GM12878 (cell line): ENCODE measurements around the gene MEMO1. TPM values are rescaled to one million over a fixed set of nuclear protein-coding genes. Genes with fewer than 3 reads are reported as not detected.
"Not testable (repeated sequence)": the region's sequence is repeated elsewhere in the genome, so short reads cannot be mapped to it uniquely, and the experiment has no call there.

Experiments
- ATAC-seq: fragments of 200-7000 bp; cut with Tn5 transposase; 3 replicates; pipeline ENCODE4 v1.9.1; 2020; ENCODE audit warnings: mild to moderate bottlenecking, moderate library complexity
- BruUV-seq: library from RNA; stranded (reverse); fragments of 400-500 nt; replicated peaks from 2 replicates; lab custom pipeline; 2021; lab: Mats Ljungman, UMichigan
- CTCF ChIA-PET: fragments of 300-600 bp; sonication (Branson Sonifier 250); formaldehyde crosslinking; extraction: SDS; loops from one replicate; lab custom pipeline; 2021; ENCODE audit warnings: inconsistent platforms; lab: Yijun Ruan, JAX
- POLR2A ChIA-PET: fragments of 350-600 bp; formaldehyde crosslinking; extraction: SDS; loops from one replicate; lab custom pipeline; 2021; ENCODE audit warnings: inconsistent platforms; lab: Charles Lee
- RAD21 ChIA-PET: fragments of 300-600 bp; sonication (Branson Sonifier 250); formaldehyde crosslinking; loops from one replicate; lab custom pipeline; 2023; ENCODE audit warnings: antibody characterized with exemption; ENCODE audit not compliant: unreplicated experiment; lab: Charles Lee
- SMC1A ChIA-PET: fragments of 300-600 bp; sonication (Branson Sonifier 250); formaldehyde crosslinking; loops from one replicate; lab custom pipeline; 2023; ENCODE audit not compliant: unreplicated experiment, uncharacterized antibody; lab: Charles Lee
- DNase-seq: peaks from one replicate; pipeline ENCODE4 v3.0.0-alpha.2; 2011; ENCODE audit warnings: low read depth, low spot score
- FAIRE-seq: peaks from 3 replicates; lab custom pipeline; 2011; peaks lifted over from hg19 to GRCh38; lab: Jason Lieb, UNC
- H2AFZ ChIP-seq: 2 replicates; pipeline ENCODE4 v1.6.0; 2011; ENCODE audit warnings: low read depth, low read length, control low read depth; ENCODE audit not compliant: control insufficient read depth
- H3K27ac ChIP-seq: 2 replicates; pipeline ENCODE4 v1.5.1; 2011; ENCODE audit warnings: control low read depth; ENCODE audit not compliant: control insufficient read depth, insufficient read depth
- H3K27me3 ChIP-seq, 2 experiments: replicated peaks in 1 of 2; 2 replicates each; pipeline versions ENCODE4 v1.6.0 to v1.6.1; 2011; ENCODE audit warnings: low read length in 1 of 2; ENCODE audit not compliant: control insufficient read depth in 2 of 2, insufficient read depth in 2 of 2
- H3K36me3 ChIP-seq, 2 experiments: 2 replicates each; pipeline ENCODE4 v1.5.1; 2011; ENCODE audit warnings: low read length in 1 of 2; ENCODE audit not compliant: control insufficient read depth in 2 of 2, insufficient read depth in 2 of 2
- H3K4me1 ChIP-seq: 2 replicates; pipeline ENCODE4 v1.6.1; 2011; ENCODE audit warnings: mild to moderate bottlenecking, low read length, moderate library complexity, mixed read lengths; ENCODE audit not compliant: control insufficient read depth, insufficient read depth
- H3K4me2 ChIP-seq: 2 replicates; pipeline ENCODE4 v1.6.0; 2011; ENCODE audit warnings: control low read depth; ENCODE audit not compliant: control insufficient read depth, insufficient read depth
- H3K4me3 ChIP-seq: fragments of 200-600 bp; sonication (generic); 2 replicates; pipeline ENCODE4 v1.5.1; 2016
- H3K79me2 ChIP-seq: 2 replicates; pipeline ENCODE4 v1.6.0; 2011; ENCODE audit warnings: low read length; ENCODE audit not compliant: control insufficient read depth, insufficient read depth
- H3K9ac ChIP-seq: 2 replicates; pipeline ENCODE4 v1.8.0; 2011; ENCODE audit warnings: low read length, control low read depth, mixed read lengths; ENCODE audit not compliant: control insufficient read depth, insufficient read depth
- H3K9me3 ChIP-seq: replicated peaks from 3 replicates; pipeline ENCODE4 v1.5.1; 2011; ENCODE audit warnings: mild to moderate bottlenecking, low read length; ENCODE audit not compliant: control insufficient read depth, insufficient read depth
- H4K20me1 ChIP-seq: 2 replicates; pipeline ENCODE4 v1.6.0; 2011; ENCODE audit not compliant: control insufficient read depth, insufficient read depth
- EGR1 ChIP-seq, 2 experiments: IDR thresholded peaks; 1 replicate in 1 of 2; 2 replicates in 1 of 2; pipeline ENCODE4 v1.6.1; 2011 to 2012; ENCODE audit warnings: low read depth in 2 of 2, low read length in 2 of 2, borderline replicate concordance in 1 of 2, mild to moderate bottlenecking in 1 of 2, moderate library complexity in 1 of 2
- ESRRA ChIP-seq: IDR thresholded peaks from 2 replicates; pipeline ENCODE4 v1.6.1; 2012; ENCODE audit warnings: mild to moderate bottlenecking, low read length, improper control_type of control experiment
- SMC3 ChIP-seq: IDR thresholded peaks from 2 replicates; pipeline ENCODE4 v1.6.1; 2011; ENCODE audit warnings: low read length, improper control_type of control experiment, borderline replicate concordance
- WGBS: methylation state at CpG from one replicate; pipeline ENCODE4 v1.1.6; 2016; ENCODE audit warnings: low lambda C conversion rate; ENCODE audit not compliant: insufficient replicate concordance, insufficient coverage; ENCODE audit errors: missing lambda C conversion rate; 5-methylcytosine and 5-hydroxymethylcytosine counted together
- in situ Hi-C: fragments of 300-500 bp; cut with MboI; formaldehyde crosslinking; loops from 9 replicates; pipeline ENCODE4 v1.14.3; 2018; ENCODE audit warnings: mixed read lengths
- intact Hi-C: fragments of 100-400 bp; cut with micrococcal nuclease; formaldehyde crosslinking; loops from one replicate; pipeline ENCODE4 v1.14.2; 2022; ENCODE audit not compliant: unreplicated experiment
- polyA plus RNA-seq, 11 experiments: library from polyadenylated mRNA; depleted of rRNA in 4 of 11; unstranded in 6 of 11; stranded (reverse) in 5 of 11; fragments of >200 nt; fragmentation: Nextera tagmentation in 4 of 11; fragmentation: Illumina TruSeq in 1 of 11; extraction: Ambion mirVana in 4 of 11; extraction: Trizol in 1 of 11; gene quantifications; 1 replicate in 1 of 11; 2 replicates in 10 of 11; pipeline versions ENCODE4 v1.2.1 to v1.2.3, GENCODE V29; 2011 to 2016; ENCODE audit warnings: inconsistent platforms in 2 of 11, missing spikeins in 2 of 11, low read depth in 1 of 11
- total RNA-seq, 4 experiments: library from RNA; depleted of rRNA in 3 of 4; stranded (reverse); fragments of >200 nt in 3 of 4; fragmentation: Illumina TruSeq in 1 of 4; extraction: Trizol in 1 of 4; gene quantifications; 2 replicates each; pipeline versions ENCODE4 v1.2.1 to v1.2.3, GENCODE V29; 2013 to 2021
- TF ChIP-seq, protein P1 (sequence below): fragments of 450-650 bp; IDR thresholded peaks from 2 replicates; pipeline ENCODE4 v1.6.1; 2017; ENCODE audit warnings: mild to moderate bottlenecking, moderate library complexity
- TF ChIP-seq, protein P2 (sequence below): fragments of 150-350 bp; IDR thresholded peaks from 2 replicates; pipeline ENCODE4 v1.6.1; 2014; ENCODE audit warnings: mild to moderate bottlenecking, low read depth, low read length
- TF ChIP-seq, protein P3 (sequence below): fragments of 450-650 bp; IDR thresholded peaks from 2 replicates; pipeline ENCODE4 v1.6.1; 2017; ENCODE audit warnings: antibody characterized with exemption, mild to moderate bottlenecking, moderate library complexity
- TF ChIP-seq, protein P4 (sequence below): fragments of 450-650 bp; conservative IDR thresholded peaks from 2 replicates; pipeline ENCODE4 v1.6.1; 2017; ENCODE audit warnings: mild to moderate bottlenecking, moderate library complexity

The MEMO1 gene
- total and polyA plus RNA-seq, 10 of the 15 experiments (the other 5 are each of a cell fraction or from before 2014, with no cell fraction given), result 39.8 to 99.1 (median 72.2) TPM

- TF ChIP-seq ESRRA (no peak), SMC3 (no peak), EGR1 (IDR thresholded peaks at IDR 0.05; ENCODE audit: borderline replicate concordance in 1 of 2, low read depth in 2 of 2, low read length in 2 of 2) (no peak)
- TF ChIP-seq, protein P1, sequence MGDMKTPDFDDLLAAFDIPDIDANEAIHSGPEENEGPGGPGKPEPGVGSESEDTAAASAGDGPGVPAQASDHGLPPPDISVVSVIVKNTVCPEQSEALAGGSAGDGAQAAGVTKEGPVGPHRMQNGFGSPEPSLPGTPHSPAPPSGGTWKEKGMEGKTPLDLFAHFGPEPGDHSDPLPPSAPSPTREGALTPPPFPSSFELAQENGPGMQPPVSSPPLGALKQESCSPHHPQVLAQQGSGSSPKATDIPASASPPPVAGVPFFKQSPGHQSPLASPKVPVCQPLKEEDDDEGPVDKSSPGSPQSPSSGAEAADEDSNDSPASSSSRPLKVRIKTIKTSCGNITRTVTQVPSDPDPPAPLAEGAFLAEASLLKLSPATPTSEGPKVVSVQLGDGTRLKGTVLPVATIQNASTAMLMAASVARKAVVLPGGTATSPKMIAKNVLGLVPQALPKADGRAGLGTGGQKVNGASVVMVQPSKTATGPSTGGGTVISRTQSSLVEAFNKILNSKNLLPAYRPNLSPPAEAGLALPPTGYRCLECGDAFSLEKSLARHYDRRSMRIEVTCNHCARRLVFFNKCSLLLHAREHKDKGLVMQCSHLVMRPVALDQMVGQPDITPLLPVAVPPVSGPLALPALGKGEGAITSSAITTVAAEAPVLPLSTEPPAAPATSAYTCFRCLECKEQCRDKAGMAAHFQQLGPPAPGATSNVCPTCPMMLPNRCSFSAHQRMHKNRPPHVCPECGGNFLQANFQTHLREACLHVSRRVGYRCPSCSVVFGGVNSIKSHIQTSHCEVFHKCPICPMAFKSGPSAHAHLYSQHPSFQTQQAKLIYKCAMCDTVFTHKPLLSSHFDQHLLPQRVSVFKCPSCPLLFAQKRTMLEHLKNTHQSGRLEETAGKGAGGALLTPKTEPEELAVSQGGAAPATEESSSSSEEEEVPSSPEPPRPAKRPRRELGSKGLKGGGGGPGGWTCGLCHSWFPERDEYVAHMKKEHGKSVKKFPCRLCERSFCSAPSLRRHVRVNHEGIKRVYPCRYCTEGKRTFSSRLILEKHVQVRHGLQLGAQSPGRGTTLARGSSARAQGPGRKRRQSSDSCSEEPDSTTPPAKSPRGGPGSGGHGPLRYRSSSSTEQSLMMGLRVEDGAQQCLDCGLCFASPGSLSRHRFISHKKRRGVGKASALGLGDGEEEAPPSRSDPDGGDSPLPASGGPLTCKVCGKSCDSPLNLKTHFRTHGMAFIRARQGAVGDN, result no peak
- TF ChIP-seq, protein P2, sequence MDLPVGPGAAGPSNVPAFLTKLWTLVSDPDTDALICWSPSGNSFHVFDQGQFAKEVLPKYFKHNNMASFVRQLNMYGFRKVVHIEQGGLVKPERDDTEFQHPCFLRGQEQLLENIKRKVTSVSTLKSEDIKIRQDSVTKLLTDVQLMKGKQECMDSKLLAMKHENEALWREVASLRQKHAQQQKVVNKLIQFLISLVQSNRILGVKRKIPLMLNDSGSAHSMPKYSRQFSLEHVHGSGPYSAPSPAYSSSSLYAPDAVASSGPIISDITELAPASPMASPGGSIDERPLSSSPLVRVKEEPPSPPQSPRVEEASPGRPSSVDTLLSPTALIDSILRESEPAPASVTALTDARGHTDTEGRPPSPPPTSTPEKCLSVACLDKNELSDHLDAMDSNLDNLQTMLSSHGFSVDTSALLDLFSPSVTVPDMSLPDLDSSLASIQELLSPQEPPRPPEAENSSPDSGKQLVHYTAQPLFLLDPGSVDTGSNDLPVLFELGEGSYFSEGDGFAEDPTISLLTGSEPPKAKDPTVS, result no peak
- TF ChIP-seq, protein P3, sequence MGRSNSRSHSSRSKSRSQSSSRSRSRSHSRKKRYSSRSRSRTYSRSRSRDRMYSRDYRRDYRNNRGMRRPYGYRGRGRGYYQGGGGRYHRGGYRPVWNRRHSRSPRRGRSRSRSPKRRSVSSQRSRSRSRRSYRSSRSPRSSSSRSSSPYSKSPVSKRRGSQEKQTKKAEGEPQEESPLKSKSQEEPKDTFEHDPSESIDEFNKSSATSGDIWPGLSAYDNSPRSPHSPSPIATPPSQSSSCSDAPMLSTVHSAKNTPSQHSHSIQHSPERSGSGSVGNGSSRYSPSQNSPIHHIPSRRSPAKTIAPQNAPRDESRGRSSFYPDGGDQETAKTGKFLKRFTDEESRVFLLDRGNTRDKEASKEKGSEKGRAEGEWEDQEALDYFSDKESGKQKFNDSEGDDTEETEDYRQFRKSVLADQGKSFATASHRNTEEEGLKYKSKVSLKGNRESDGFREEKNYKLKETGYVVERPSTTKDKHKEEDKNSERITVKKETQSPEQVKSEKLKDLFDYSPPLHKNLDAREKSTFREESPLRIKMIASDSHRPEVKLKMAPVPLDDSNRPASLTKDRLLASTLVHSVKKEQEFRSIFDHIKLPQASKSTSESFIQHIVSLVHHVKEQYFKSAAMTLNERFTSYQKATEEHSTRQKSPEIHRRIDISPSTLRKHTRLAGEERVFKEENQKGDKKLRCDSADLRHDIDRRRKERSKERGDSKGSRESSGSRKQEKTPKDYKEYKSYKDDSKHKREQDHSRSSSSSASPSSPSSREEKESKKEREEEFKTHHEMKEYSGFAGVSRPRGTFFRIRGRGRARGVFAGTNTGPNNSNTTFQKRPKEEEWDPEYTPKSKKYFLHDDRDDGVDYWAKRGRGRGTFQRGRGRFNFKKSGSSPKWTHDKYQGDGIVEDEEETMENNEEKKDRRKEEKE, result no peak
- TF ChIP-seq, protein P4, sequence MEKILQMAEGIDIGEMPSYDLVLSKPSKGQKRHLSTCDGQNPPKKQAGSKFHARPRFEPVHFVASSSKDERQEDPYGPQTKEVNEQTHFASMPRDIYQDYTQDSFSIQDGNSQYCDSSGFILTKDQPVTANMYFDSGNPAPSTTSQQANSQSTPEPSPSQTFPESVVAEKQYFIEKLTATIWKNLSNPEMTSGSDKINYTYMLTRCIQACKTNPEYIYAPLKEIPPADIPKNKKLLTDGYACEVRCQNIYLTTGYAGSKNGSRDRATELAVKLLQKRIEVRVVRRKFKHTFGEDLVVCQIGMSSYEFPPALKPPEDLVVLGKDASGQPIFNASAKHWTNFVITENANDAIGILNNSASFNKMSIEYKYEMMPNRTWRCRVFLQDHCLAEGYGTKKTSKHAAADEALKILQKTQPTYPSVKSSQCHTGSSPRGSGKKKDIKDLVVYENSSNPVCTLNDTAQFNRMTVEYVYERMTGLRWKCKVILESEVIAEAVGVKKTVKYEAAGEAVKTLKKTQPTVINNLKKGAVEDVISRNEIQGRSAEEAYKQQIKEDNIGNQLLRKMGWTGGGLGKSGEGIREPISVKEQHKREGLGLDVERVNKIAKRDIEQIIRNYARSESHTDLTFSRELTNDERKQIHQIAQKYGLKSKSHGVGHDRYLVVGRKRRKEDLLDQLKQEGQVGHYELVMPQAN, result no peak
- TF ChIP-seq, all 136 proteins: peak for 0
Observed at GRCh38 chr2:31863867-31864266, 146.9 kb downstream of the MEMO1 start (continued).

DNA sequence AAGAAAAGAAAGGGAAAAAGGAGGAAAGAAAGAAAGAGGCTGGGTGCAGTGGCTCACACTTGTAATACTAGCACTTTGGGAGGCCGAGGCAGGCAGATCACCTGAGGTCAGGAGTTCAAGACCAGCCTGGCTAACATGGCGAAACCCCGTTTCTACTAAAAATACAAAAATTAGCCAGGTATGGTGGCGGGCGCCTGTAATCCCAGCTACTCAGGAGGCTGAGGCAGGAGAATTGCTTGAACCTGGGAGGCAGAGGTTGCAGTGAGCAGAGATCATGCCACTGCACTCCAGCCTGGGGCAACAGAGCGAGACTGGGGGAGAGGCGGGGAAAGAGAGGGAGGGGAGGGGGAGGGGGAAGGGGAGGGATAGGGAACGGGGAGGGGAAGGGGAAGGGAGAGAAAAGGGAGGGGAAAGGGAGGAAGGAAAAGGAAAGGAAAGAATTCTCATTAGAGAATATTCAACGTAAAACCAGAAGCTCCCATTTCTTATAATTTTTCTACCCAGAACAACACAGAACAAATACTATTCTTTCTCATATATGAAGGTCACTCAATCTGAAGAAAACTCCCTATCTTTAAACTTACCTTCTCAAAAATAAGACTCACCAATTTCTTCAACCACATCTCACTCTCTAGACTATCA, 147.7 kb downstream of the MEMO1 start:
- 96% methylated on average over 6 of the region's 9 CpGs for WGBS
- H3K9me3 ChIP-seq, H3K36me3 ChIP-seq, DNase-seq, H3K4me3 ChIP-seq, H4K20me1 ChIP-seq, BruUV-seq, FAIRE-seq, H3K9ac ChIP-seq, SMC1A ChIA-PET, H2AFZ ChIP-seq, H3K4me1 ChIP-seq, intact Hi-C loops, ATAC-seq, POLR2A ChIA-PET, H3K27ac ChIP-seq, H3K4me2 ChIP-seq, RAD21 ChIA-PET, in situ Hi-C loops, H3K79me2 ChIP-seq, H3K27me3 ChIP-seq: not testable (repeated sequence)
- CTCF ChIA-PET, result interaction anchor here (2.0 kb wide), 1 partner anchor 12 kb away, joined by 7 read pairs; no protein-coding TSS in a partner anchor
